K562 (cell line): ENCODE data around the gene PLEKHG5. TPM values are rescaled to one million over a fixed set of nuclear protein-coding genes. Genes with fewer than 3 reads are reported as not detected.

Source experiments
- ATAC-seq: fragments of 200-7000 bp; cut with Tn5 transposase; 3 replicates; pipeline ENCODE4 v1.9.1; 2020; ENCODE audit warnings: moderate library complexity
- BruUV-seq: library from RNA; stranded (reverse); fragments of 400-500 nt; replicated peaks from 2 replicates; lab custom pipeline; 2021; lab: Mats Ljungman, UMichigan
- CTCF ChIA-PET: fragments of 300-600 bp; formaldehyde crosslinking; extraction: SDS; loops from one replicate; lab custom pipeline; 2021; ENCODE audit warnings: low intra/inter-chr PET ratio; lab: Yijun Ruan, JAX
- POLR2A ChIA-PET: fragments of 300-600, 350-650 bp; sonication (Branson Sonifier 250); formaldehyde crosslinking; extraction: SDS; loops from one replicate; lab custom pipeline; 2021; ENCODE audit warnings: antibody characterized with exemption, inconsistent platforms; lab: Yijun Ruan, JAX
- DNase-seq, 4 experiments: peaks; one replicate each; pipeline versions ENCODE4 v3.0.0 to v3.0.0-alpha.2; 2011 to 2018; ENCODE audit warnings: low spot score in 3 of 4, mixed read lengths in 3 of 4; ENCODE audit errors: extremely low read depth in 1 of 4
- FAIRE-seq: peaks from 2 replicates; lab custom pipeline; 2011; peaks lifted over from hg19 to GRCh38; lab: Jason Lieb, UNC
- H2AFZ ChIP-seq: 2 replicates; pipeline ENCODE4 v1.6.0; 2011; ENCODE audit warnings: low read depth, low read length, control low read depth, inconsistent platforms
- H3K27ac ChIP-seq: fragments of 200-600 bp; 3 replicates; pipeline ENCODE4 v1.8.0; 2011; ENCODE audit warnings: low read depth, mild to moderate bottlenecking, control low read depth, inconsistent platforms, low read length, moderate library complexity, mixed read lengths; ENCODE audit errors: extremely low read depth
- H3K27me3 ChIP-seq, 2 experiments: fragments of 300-600 bp in 1 of 2; 2 replicates in 1 of 2; 3 replicates in 1 of 2; pipeline versions ENCODE4 v1.6.0 to v1.8.0; 2011; ENCODE audit warnings: inconsistent platforms in 2 of 2, low read length in 2 of 2, mild to moderate bottlenecking in 1 of 2, mixed read lengths in 1 of 2, moderate library complexity in 1 of 2; ENCODE audit not compliant: control insufficient read depth in 2 of 2, insufficient read depth in 2 of 2
- H3K36me3 ChIP-seq: fragments of 300-600 bp; 3 replicates; pipeline ENCODE4 v1.8.0; 2011; ENCODE audit warnings: mild to moderate bottlenecking, low read length, inconsistent platforms; ENCODE audit not compliant: control insufficient read depth, insufficient read depth
- H3K4me1 ChIP-seq, 2 experiments: fragments of 200-600 bp in 1 of 2; replicated peaks in 1 of 2; 2 replicates in 1 of 2; 3 replicates in 1 of 2; pipeline versions ENCODE4 v1.5.1 to v1.8.0; 2011; ENCODE audit warnings: inconsistent platforms in 2 of 2, low read length in 2 of 2, mild to moderate bottlenecking in 1 of 2, mixed read lengths in 1 of 2, moderate library complexity in 1 of 2; ENCODE audit not compliant: control insufficient read depth in 2 of 2, insufficient read depth in 2 of 2
- H3K4me2 ChIP-seq: 2 replicates; pipeline ENCODE4 v1.6.1; 2011; ENCODE audit warnings: low read length, control low read depth, inconsistent platforms, mixed read lengths; ENCODE audit not compliant: insufficient read depth
- H3K4me3 ChIP-seq: fragments of 200-600 bp; sonication (generic), shearing (Covaris generic); 2 replicates; pipeline ENCODE4 v1.5.1; 2016; ENCODE audit warnings: control low read depth, inconsistent platforms
- H3K79me2 ChIP-seq: fragments of 200-600 bp; 3 replicates; pipeline ENCODE4 v1.8.0; 2011; ENCODE audit warnings: low read length, inconsistent platforms; ENCODE audit not compliant: control insufficient read depth, insufficient read depth
- H3K9ac ChIP-seq, 2 experiments: 2 replicates each; pipeline versions ENCODE4 v1.6.0 to v1.6.1; 2011; ENCODE audit warnings: low read depth in 2 of 2, low read length in 2 of 2, control low read depth in 1 of 2, inconsistent platforms in 1 of 2, mild to moderate bottlenecking in 1 of 2, mixed read lengths in 1 of 2; ENCODE audit not compliant: insufficient read depth in 1 of 2
- H3K9me1 ChIP-seq: one replicate; pipeline ENCODE4 v1.6.0; 2011; ENCODE audit warnings: inconsistent platforms, mild to moderate bottlenecking, low read length, moderate library complexity; ENCODE audit not compliant: control insufficient read depth, insufficient read depth
- H3K9me3 ChIP-seq: replicated peaks from 2 replicates; pipeline ENCODE4 v1.5.1; 2011; ENCODE audit warnings: low read depth, low read length, inconsistent platforms; ENCODE audit not compliant: control insufficient read depth, insufficient read depth
- H4K20me1 ChIP-seq: replicated peaks from 2 replicates; pipeline ENCODE4 v1.6.1; 2011; ENCODE audit warnings: low read length, inconsistent platforms, mixed read lengths; ENCODE audit not compliant: control insufficient read depth, insufficient read depth
- CHD4 ChIP-seq: fragments of 200-600 bp; sonication (generic); IDR thresholded peaks from 3 replicates; pipeline ENCODE4 v1.6.1; 2012; ENCODE audit warnings: low read depth, mild to moderate bottlenecking, mixed read lengths, low read length, inconsistent platforms; ENCODE audit not compliant: insufficient read depth, insufficient replicate concordance, poor library complexity, severe bottlenecking
- EGR1 ChIP-seq: fragments of 450-650 bp; conservative IDR thresholded peaks from 2 replicates; pipeline ENCODE4 v1.6.1; 2017; ENCODE audit warnings: mild to moderate bottlenecking
- GABPB1 ChIP-seq: sonication (generic); formaldehyde crosslinking; IDR thresholded peaks from 2 replicates; pipeline ENCODE4 v1.8.0; 2022; ENCODE audit warnings: mild to moderate bottlenecking, missing genetic modification reagents
- RAD21 ChIP-seq, 2 experiments: fragments of 250-450 bp in 1 of 2; fragments of 450-650 bp in 1 of 2; sonication (Bioruptor Pico) in 1 of 2; formaldehyde crosslinking in 1 of 2; IDR thresholded peaks in 1 of 2; conservative IDR thresholded peaks in 1 of 2; 2 replicates each; pipeline versions ENCODE4 v1.4.0 to v1.8.0; 2020 to 2022; ENCODE audit warnings: mild to moderate bottlenecking in 2 of 2, moderate library complexity in 1 of 2
- RAD51 ChIP-seq: fragments of 450-650 bp; IDR thresholded peaks from 2 replicates; pipeline ENCODE4 v1.7.1; 2016; ENCODE audit warnings: low read depth, mild to moderate bottlenecking, borderline replicate concordance
- SIX5 ChIP-seq, 2 experiments: IDR thresholded peaks; 2 replicates each; pipeline ENCODE4 v1.6.1; 2011; ENCODE audit warnings: low read length in 2 of 2, borderline replicate concordance in 1 of 2, low read depth in 1 of 2, mild to moderate bottlenecking in 1 of 2, moderate library complexity in 1 of 2; ENCODE audit not compliant: insufficient read depth in 1 of 2
- SMAD2 ChIP-seq: fragments of 150-350 bp; IDR thresholded peaks from 2 replicates; pipeline ENCODE4 v1.6.1; 2014; ENCODE audit warnings: low read depth, mild to moderate bottlenecking, low read length
- SNIP1 ChIP-seq: fragments of 450-650 bp; IDR thresholded peaks from 2 replicates; pipeline ENCODE4 v1.7.1; 2017; ENCODE audit warnings: low read depth, mild to moderate bottlenecking
- SP1 ChIP-seq: sonication (generic); formaldehyde crosslinking; IDR thresholded peaks from 2 replicates; pipeline ENCODE4 v1.8.1; 2022; ENCODE audit warnings: mild to moderate bottlenecking, missing genetic modification reagents
- XRCC5 ChIP-seq: fragments of 200-400 bp; formaldehyde crosslinking; IDR thresholded peaks from 2 replicates; pipeline ENCODE4 v1.6.1; 2017; ENCODE audit warnings: low read depth, mild to moderate bottlenecking, low read length
- WGBS: fragments of 100-300 bp; shearing (Covaris generic); methylation state at CpG from one replicate; pipeline ENCODE4 v1.1.6; 2016; ENCODE audit warnings: low coverage, mixed read lengths; ENCODE audit not compliant: insufficient coverage; ENCODE audit errors: missing lambda C conversion rate; 5-methylcytosine and 5-hydroxymethylcytosine counted together
- in situ Hi-C: fragments of 300-500 bp; cut with MboI; formaldehyde crosslinking; loops from 4 replicates; pipeline ENCODE4 v1.15.0; 2018; ENCODE audit warnings: inconsistent platforms, mixed read lengths
- intact Hi-C: fragments of 100-400 bp; cut with micrococcal nuclease; formaldehyde crosslinking; loops from 2 replicates; pipeline ENCODE4 v1.14.2; 2022
- polyA plus RNA-seq, 8 experiments: library from polyadenylated mRNA; depleted of rRNA in 4 of 8; stranded (reverse) in 5 of 8; unstranded in 3 of 8; fragments of >200 nt; fragmentation: Nextera tagmentation in 2 of 8; fragmentation: Illumina TruSeq in 1 of 8; extraction: Ambion mirVana in 2 of 8; extraction: Trizol in 1 of 8; gene quantifications; 2 replicates each; pipeline versions ENCODE4 v1.2.1 to v1.2.3, GENCODE V29; 2011 to 2014; ENCODE audit warnings: inconsistent platforms in 1 of 8, missing spikeins in 1 of 8
- total RNA-seq, 7 experiments: library from RNA; depleted of rRNA in 6 of 7; stranded (reverse); fragments of >200 nt in 6 of 7; fragmentation: Illumina TruSeq in 2 of 7; extraction: Trizol in 2 of 7; gene quantifications; 2 replicates each; pipeline versions ENCODE4 v1.2.1 to v1.2.3, GENCODE V29; 2011 to 2021; ENCODE audit warnings: low replicate concordance in 1 of 7

PLEKHG5 gene
- total and polyA plus RNA-seq, 9 of the 15 experiments (the other 6 are each of a cell fraction or from before 2014, with no cell fraction given): 0.04 to 0.29 (median 0.09) TPM; not detected in 3

- TF ChIP-seq CHD4 (no peak), SMAD2 (no peak), GABPB1 (0 out of 2 replicates have a peak, but pooled peaks have one; percentile 15), EGR1 (peak; percentile 62), SIX5 (IDR thresholded peaks at IDR 0.05; ENCODE audit: borderline replicate concordance in 1 of 2, insufficient read depth in 1 of 2, low read depth in 1 of 2, low read length in 2 of 2) (no peak), RAD51 (no peak), SNIP1 (no peak)
Observed at GRCh38 chr1:6440198-6441126, 51.0 kb downstream of the PLEKHG5 start (continued).

DNA sequence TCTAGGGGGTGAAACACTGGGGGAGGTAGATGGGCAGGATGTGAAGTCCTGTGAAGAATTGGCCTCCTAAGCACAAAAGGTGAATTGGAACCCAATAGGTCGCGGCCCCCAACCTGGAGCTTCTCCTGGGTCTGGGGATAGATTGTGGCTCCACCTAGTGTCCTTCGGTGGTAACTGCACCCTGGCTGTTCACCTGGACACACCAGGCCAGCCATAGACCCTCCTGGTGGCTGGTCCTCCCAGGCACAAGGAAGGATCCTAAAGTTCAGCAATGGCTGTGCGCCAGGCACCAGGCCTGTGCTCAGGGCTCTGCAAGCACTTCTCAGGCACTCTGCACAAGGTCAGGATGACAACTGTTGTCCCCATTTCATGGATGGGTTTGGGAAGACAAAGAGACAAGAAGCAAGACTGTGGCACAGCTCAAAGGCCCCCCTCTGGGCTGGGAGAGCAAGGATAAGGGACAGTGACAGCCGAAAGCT lies 53.4 kb downstream of the PLEKHG5 start:
- no peak overlapping the region for H3K4me3 ChIP-seq
- intact Hi-C loops: loop anchor here (1.0 to 5.0 kb wide), 5 partner anchors 15 to 192 kb away; no protein-coding TSS in a partner anchor
- ATAC-seq (peak; percentile 79), DNase-seq (peak; percentile 79 to 90 (median 86)), FAIRE-seq (peak; percentile 87)
- H3K9me1 ChIP-seq: no peaks in the 10 kb centered on the region
- CTCF ChIA-PET: interaction anchor here (0.8 to 1.8 kb wide), 6 partner anchors 13 to 191 kb away, joined by 3 to 19 read pairs (median 7); partner anchors contain the start of gene ESPN
- POLR2A ChIA-PET: interaction anchor here (0.6 to 1.9 kb wide), 7 partner anchors 12 to 844 kb away, joined by 3 to 7 read pairs (median 4); no protein-coding TSS in a partner anchor
- peaks cover 6 to 51% of the 10 kb centered on the region in 2 experiments; a peak in 4 of 5 replicates for H3K27me3 ChIP-seq
- no peaks in the 10 kb centered on the region for H3K9me3 ChIP-seq
- no TSS peak for BruUV-seq
- under 1% methylated on average over 5 of the region's 5 CpGs for WGBS
- peaks cover 0 to 20% of the 10 kb centered on the region in 2 experiments; a peak in 2 of 5 replicates for H3K4me1 ChIP-seq
- H3K9ac ChIP-seq: no peak overlapping the region
- H3K79me2 ChIP-seq: no peaks in the 10 kb centered on the region
- H3K36me3 ChIP-seq: no peaks in the 10 kb centered on the region
- no peak overlapping the region for H3K4me2 ChIP-seq
- in situ Hi-C loops: no loop called here
- no peak overlapping the region for H2AFZ ChIP-seq
- H3K27ac ChIP-seq: no peak overlapping the region
- peaks cover 26% of the 10 kb centered on the region for H4K20me1 ChIP-seq
- TF ChIP-seq XRCC5: peak; percentile 73
- TF ChIP-seq RAD21 (CRISPR knock-in tag; conservative IDR thresholded peaks at IDR 0.05 in 1 of 2, IDR thresholded peaks at IDR 0.05 in 1 of 2): peak; percentile 50 to 90
- peak; percentile 48; the same call in 1 of the 2 replicates for TF ChIP-seq SP1 (CRISPR knock-in tag)
